Gastroesophageal sphincter (tissue), 3 donors: Measurements from ENCODE around the gene PARP8.

Experiments used
- POLR2AphosphoS5 ChIP-seq: sonication (generic); formaldehyde crosslinking; IDR thresholded peaks from one replicate; pipeline ENCODE4 v1.6.1; 2017; ENCODE audit warnings: antibody characterized with exemption
- TF ChIP-seq, protein P1 (sequence below), 4 experiments: fragments of 200-600 bp in 2 of 4; fragments of 450-650 bp in 2 of 4; sonication (generic) in 1 of 4; IDR thresholded peaks; one replicate each; pipeline ENCODE4 v1.5.1; 2017 to 2019; ENCODE audit warnings: antibody characterized with exemption in 4 of 4, mild to moderate bottlenecking in 2 of 4, moderate library complexity in 2 of 4

DNA sequence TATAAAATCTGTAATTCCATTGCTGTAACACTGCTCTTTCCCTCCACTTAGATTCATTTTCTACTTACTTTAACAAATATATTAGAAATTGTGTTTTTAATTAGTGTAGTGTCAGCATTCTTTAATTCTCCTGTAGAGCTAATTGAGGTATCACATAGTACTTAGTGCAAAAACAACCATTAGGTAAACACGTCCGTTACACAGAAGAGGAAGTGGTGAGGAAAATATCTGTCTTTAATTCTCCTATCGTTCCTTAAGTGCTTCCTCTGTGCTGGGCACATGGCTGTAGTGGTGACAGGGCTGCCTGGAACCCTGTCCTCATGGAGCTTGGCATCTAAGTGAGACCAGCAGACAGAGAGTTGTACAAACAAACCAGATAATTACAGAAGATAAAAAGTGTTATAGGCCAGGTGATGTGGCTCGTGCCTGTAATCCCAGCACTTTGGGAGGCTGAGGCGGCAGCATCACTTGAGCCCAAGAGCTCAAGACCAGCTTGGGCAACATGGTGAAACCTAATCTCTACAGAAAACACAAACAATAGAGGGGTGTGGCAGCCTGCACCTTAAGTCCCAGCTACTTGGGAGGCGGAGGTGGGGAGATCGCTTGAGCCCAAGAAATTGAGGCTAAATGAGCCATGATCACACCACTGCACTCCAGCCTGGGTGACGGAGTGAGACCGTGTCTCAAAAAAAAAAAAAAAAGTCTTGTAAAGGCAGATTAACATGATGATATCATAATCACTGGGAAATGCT is 36.4 kb downstream of the PARP8 start:
- TF ChIP-seq, protein P1, sequence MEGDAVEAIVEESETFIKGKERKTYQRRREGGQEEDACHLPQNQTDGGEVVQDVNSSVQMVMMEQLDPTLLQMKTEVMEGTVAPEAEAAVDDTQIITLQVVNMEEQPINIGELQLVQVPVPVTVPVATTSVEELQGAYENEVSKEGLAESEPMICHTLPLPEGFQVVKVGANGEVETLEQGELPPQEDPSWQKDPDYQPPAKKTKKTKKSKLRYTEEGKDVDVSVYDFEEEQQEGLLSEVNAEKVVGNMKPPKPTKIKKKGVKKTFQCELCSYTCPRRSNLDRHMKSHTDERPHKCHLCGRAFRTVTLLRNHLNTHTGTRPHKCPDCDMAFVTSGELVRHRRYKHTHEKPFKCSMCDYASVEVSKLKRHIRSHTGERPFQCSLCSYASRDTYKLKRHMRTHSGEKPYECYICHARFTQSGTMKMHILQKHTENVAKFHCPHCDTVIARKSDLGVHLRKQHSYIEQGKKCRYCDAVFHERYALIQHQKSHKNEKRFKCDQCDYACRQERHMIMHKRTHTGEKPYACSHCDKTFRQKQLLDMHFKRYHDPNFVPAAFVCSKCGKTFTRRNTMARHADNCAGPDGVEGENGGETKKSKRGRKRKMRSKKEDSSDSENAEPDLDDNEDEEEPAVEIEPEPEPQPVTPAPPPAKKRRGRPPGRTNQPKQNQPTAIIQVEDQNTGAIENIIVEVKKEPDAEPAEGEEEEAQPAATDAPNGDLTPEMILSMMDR (IDR thresholded peaks at IDR 0.05) = no peak
- TF ChIP-seq POLR2AphosphoS5 = no peak
